GM21423 (cell line): ENCODE measurements around the gene LOX.

Experiments
- ATAC-seq: cut with Tn5 transposase; IDR thresholded peaks from one replicate; pipeline ENCODE4 v1.9.1; 2021; ENCODE audit warnings: mild to moderate bottlenecking, moderate library complexity; ENCODE audit not compliant: unreplicated experiment

Gene LOX

DNA sequence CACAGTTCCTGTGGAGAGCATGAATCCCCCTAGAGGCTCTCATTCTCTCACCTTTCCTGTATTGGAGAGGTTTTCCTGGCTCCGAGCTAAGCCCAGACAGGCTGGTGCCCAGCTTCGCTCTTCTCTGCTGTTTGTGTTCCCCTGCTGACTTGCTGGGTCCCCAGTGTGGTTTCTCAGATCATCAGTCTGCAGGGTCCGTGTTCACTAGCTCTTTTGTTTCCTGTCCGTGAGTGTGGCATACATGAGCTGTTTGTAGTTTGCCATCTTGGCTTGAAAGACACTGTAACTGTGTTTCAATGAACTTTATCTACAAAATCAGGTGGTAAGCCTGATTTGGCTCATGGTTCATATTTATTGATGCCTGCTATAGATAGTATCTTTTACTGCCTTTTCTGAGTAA is 23.8 kb downstream of the LOX start:
- ATAC-seq, result no peak

DNA sequence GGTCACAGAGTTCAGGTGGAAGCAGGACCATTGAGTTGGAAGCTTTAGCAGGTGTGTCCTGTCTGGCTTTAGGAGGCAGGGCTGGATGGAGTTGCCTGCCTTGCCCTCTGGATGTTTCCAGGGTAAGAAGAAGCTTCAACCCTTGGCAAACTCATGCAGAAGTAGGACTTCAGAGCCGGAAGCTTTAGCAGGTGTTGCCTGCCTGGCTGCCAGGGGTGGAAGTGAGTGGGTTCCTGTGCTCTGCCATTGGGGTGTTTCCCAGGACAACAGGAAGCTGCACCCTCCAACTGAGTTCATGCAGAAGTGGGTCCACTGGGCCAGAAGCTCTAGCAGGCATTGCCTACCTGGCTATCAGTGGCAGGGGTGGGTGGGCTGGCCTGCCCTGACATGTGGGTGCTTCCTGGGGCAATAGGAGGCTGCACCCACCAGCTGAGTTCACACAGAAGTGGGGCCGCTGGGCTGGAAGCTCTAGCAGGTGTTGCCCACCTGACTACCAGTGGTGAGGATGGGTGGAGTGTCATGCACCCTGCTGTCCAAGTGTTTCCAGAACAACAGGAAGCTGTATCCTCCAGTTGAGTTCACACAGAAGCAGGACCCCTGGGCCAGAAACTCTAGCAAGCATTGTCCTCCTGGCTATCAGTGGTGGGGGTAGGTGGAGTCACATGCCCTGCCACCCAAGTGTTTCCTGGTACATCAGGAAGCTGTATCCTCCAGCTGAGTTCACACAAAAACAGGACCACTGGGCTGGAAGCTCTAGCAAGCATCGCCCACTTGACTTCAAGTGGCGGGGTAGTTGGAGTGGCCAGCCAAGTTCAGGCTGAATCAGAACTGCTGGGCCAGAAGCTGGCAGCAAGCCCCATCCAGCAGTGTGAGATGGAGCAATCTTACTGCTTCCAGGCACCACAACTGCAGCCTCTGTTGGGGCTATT is 24.6 kb downstream of the LOX start:
- no peak for ATAC-seq

DNA sequence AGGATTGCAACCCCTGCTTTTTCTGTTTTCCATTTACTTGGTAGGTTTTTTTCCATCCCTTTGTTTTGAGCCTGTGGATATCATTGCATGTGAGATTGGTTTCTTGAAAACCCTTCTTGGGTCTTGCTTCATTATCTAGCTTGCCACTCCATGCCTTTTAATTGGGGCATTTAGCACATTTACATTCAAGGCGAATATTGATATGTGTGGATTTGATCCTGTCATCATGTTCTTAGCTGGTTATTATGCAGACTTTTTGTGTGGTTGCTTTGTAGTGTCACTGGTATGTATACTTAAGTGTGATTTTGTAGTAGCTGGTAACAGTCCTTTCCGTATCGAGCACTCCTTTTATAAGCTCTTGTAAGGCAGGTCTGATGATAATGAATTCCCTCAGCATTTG is 26.5 kb downstream of the LOX start:
- no peak for ATAC-seq

DNA sequence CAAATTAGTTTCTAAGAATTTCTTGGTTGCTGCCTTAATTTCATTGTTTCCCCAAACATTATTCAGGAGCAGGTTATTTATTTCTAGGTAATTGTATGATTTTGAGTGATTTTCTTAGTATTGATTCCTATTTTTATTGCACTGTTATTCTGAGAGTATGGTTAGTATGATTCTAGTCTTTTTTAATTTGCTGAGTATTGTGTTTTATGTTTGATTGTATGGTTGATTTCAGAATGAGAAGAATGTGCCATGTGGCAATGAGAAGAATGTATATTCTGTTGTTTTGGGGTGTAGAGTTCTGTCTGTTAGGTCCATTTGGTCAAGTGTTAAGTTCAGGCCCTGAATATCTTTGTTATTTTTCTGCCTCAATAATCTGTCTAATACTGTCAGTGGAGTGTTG is 27.1 kb downstream of the LOX start:
- no peak for ATAC-seq

DNA sequence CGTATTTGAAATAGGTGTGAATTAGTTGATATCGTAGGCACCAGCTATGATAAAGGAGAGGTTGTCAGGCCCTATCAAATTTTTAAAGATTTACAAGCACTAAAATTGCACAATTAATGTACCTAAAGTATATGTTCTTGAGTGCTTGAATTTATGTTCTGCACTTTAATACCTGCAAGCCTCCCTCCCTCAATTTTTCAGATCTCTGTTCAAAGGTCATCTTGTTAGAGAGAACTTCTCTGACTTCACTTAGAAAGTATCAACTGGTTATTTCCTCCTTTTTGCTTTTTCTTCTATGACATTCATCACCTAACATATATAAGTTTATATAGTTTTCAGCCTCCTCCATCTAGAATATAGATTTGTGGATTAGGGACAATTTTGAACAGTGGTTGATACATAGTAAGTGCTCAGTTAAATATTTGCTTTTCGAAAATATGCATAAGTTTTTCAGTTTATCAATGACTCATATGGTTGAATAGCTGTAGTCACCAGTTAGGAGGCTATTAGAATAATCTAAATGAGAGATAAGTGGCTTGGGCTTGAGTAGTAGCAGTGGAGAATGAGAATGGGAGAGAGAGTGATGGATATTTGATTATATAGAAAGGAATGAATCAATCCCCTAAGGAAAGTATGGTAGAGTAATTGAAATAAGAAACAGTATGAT is 37.3 kb downstream of the LOX start:
- ATAC-seq, result no peak

DNA sequence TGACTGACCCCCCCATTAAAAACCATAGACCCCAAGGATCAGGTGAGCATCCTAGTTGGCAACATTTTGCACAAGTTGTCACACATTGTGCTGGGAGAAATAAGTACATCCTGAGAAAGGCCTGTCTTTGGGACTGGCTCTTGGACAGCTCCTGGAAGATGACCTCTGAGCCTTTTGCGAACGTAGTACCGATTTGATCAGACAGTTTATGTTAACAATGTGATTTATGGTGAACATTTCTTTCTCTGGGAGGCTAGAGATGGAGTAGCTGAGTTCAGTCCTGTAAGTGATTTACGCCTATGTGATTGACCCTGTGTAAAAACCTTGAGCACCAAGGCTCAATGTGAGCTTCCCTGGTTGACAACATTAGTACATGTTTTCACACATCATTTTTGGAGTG is 41.7 kb downstream of the LOX start:
- no peak for ATAC-seq

DNA sequence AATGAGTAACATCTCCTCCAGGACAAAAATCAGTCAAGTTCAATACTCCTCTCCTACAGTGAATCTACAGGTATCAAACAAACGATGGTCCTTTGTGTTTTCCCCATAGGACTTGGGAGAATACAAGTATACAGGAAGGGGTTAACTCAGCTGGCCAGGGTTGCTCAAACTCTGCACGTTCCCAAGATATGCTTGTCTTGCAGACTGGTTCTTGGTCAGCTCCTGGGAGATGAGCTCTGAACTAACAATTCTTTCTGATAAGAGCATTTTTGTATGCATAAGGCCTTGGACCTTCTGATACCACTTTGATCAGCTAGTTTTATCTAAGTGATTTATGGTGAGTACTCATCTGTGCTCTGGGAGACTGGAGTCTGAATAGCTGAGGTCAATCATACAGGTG is 42.1 kb downstream of the LOX start:
- no peak for ATAC-seq

DNA sequence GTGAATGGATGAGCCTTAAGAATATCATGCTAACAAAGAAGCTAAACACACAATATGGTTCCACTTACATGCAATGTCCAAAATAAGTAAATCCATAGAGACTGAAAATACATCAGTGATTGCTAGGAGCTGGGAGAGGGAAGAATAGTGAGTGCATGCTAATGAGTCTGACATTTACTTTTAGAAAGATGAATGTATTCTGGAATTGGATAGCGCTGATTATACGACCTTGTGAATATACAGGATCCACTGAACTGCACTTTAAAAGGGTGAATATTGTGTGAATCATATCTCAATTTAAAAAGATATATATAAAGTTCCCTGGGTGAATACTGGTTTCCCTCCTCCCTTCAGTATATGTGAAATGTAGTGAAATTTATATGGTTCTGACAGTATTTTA is 46.2 kb downstream of the LOX start:
- no peak for ATAC-seq

DNA sequence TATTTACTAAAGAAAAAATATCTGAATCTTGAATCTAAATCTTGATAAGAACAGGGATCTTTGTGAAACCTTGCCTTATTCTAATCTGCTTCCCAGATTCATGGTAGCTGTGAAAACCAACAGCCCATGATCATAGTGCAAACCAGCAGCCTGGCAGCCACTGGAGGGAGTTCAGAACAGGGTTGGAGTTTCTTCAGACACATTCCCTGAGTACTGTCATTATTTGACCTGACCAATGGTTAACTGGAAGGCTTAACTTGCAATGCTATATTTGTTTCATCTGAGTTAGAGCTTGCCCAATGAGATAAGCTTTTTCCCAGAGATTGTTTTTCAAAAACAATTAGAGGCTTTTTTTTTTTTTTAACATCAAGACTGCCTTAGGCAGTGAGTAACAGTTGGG is 47.8 kb downstream of the LOX start:
- ATAC-seq, result no peak

DNA sequence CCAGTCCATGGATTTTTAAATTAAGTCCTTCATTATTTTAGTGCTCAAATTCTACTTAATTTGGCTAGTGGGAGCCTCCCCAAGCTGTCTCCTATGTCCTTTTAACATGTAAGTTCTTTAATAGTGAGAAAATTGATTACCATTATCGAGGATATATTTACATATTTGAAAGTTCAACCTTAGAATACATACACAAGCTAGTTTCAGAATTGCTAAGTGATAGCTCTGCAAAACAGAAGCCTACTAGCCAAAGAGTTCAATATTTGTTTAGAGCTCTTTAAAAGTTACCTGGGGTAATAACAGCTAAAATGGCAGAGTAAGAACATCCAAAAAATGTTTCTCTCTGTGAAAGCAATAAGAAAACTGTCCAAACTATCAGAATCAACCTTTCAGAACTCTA is 48.2 kb downstream of the LOX start:
- ATAC-seq, result no peak

DNA sequence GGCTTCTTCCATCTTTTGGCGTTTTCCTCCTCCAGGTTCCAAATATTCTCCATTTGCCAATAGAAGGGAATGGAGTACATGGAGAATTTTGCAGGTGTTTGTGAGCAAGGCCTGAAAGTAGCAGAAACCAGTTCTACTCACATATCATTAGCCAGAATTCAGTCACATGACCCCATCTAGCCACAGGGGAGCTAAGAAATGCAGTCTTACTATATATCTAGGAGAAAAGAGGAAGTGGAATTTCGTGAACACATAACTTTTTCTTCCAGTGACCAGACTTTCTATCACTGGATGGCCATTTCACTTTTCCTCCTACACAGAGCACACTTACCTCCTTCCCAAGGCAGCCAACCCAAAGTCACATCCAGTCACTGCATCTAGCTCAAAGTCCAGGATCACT is 55.1 kb downstream of the LOX start:
- peak; percentile 75 for ATAC-seq

DNA sequence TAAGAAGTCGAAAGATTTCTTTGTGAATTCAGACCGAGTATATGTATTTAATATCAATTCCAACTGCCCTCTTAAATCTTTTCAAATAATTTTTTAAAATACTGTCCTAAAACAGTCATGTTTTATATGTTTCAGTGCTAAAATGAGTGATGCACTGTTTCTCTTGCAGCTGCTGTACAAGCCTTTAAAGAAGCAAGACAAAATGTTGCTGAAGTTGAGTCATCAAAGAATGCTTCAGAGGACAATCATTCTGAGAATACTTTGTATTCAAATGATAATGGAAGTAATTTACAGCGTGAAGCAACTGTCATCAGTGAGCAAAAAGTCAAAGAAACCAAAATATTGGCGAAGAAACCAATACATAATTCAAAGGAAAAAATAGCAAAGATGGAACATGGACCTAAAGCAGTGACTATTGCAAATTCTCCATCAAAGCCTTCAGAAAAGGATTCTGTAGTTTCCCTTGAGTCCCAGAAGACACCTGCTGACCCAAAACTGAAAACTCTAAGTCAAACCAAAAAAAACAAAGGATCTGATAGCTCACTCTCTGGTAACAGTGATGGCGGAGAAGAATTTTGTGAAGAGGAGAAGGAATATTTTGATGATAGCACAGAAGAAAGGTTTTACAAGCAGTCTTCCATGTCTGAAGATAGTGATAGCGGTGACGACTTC is 58.0 kb downstream of the LOX start:
- no peak for ATAC-seq

DNA sequence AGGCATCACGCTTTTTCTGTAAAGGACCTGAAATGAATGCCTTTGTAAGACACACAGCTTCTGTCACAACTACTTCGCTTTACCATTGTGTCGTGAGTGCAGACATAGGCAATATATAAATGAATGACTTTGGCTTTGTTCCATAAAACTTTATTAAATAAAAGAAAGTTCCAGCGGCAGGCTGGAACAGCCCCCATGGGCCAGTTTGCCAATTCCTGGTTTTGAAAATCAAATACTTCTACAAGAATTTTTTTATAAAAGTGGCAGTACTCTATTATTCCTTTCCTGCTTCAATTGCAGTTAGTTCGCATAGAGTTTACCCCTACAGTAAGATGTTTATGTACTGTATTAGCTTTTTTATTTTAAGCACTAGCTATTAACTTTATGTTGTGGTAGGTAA is 62.6 kb downstream of the LOX start:
- ATAC-seq, result no peak

DNA sequence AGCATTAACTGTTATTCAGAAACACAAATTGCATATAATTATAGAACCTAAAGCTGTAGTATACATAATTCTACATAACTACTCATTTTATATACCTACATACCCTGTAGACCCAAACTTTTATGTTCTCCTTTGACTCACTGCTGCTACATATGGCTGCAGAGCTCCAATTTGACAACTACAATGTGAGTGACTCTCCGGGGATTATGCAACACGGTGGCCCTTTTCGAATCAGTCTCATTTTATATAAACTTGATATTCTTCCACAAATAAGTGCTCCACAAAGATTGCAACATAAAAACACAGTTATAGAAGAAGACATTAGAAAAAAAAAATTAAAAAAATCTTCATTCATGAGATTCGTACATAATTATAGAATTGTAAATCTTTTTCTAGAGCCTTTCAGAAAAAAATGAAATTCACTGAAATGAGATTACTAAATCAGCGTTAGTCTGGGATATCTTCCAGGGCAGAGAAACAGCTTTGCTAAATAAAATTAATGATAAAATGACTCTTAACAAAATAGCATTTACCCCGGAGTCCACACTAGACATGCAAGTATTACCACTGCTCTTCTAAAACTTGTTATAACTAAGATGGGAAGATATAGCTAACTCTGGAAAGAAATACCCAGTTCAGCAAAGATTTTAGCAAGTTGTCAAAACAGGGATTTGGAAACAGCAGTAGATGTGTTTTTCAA is 63.7 kb downstream of the LOX start:
- no peak for ATAC-seq
